ENCODE measurements around the gene KIAA2012.

The KIAA2012 gene

GRCh38 chr2:202249521-202250253 is 176.6 kb downstream of the KIAA2012 start:
- in situ Hi-C loops (cut with HindIII; ENCODE audit: low sequenced_read_pairs) = no loop called here
- TF ChIP-seq CTCF (IDR thresholded peaks at IDR 0.05; ENCODE audit: low read depth, low read length, missing control alignments) = no peak
- no peak overlapping the region for H3K4me3 ChIP-seq (ENCODE audit: low read depth, low read length)
- no peak for DNase-seq (ENCODE audit: low read depth)

GRCh38 chr2:202251494-202251893 is 178.4 kb downstream of the KIAA2012 start:
- no peak for DNase-seq (ENCODE audit: low read depth)
- no peak for TF ChIP-seq CTCF (IDR thresholded peaks at IDR 0.05; ENCODE audit: low read depth, low read length, missing control alignments)
- H3K4me3 ChIP-seq (ENCODE audit: low read depth, low read length) = no peak overlapping the region
- in situ Hi-C loops (cut with HindIII; ENCODE audit: low sequenced_read_pairs) = no loop called here
